NCI-H526 treated with DMSO at 0.1 percent for 48 hours (cell line): ENCODE measurements around the gene SLITRK3.

ENCODE experiments used
- DNase-seq: peaks from one replicate; lab custom pipeline; 2025; lab: John Stamatoyannopoulos, UW

Gene SLITRK3, protein sequence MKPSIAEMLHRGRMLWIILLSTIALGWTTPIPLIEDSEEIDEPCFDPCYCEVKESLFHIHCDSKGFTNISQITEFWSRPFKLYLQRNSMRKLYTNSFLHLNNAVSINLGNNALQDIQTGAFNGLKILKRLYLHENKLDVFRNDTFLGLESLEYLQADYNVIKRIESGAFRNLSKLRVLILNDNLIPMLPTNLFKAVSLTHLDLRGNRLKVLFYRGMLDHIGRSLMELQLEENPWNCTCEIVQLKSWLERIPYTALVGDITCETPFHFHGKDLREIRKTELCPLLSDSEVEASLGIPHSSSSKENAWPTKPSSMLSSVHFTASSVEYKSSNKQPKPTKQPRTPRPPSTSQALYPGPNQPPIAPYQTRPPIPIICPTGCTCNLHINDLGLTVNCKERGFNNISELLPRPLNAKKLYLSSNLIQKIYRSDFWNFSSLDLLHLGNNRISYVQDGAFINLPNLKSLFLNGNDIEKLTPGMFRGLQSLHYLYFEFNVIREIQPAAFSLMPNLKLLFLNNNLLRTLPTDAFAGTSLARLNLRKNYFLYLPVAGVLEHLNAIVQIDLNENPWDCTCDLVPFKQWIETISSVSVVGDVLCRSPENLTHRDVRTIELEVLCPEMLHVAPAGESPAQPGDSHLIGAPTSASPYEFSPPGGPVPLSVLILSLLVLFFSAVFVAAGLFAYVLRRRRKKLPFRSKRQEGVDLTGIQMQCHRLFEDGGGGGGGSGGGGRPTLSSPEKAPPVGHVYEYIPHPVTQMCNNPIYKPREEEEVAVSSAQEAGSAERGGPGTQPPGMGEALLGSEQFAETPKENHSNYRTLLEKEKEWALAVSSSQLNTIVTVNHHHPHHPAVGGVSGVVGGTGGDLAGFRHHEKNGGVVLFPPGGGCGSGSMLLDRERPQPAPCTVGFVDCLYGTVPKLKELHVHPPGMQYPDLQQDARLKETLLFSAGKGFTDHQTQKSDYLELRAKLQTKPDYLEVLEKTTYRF

GRCh38 chr3:165195640-165196576, at the start of gene SLITRK3:
Gene SLITRK3 (minus strand): TSS chr3:165196384. CDS start chr3:165190830, 5,554 bp downstream.
- no peak for DNase-seq

- no peak for DNase-seq
These were observed 47.4 kb upstream of the SLITRK3 start for GRCh38 chr3:165243597-165243996.

- no peak for DNase-seq
These were observed 37.5 kb upstream of the SLITRK3 start for GRCh38 chr3:165233501-165234195.

- DNase-seq = no peak
These were observed 29.4 kb upstream of the SLITRK3 start for GRCh38 chr3:165225604-165226003.

DNA sequence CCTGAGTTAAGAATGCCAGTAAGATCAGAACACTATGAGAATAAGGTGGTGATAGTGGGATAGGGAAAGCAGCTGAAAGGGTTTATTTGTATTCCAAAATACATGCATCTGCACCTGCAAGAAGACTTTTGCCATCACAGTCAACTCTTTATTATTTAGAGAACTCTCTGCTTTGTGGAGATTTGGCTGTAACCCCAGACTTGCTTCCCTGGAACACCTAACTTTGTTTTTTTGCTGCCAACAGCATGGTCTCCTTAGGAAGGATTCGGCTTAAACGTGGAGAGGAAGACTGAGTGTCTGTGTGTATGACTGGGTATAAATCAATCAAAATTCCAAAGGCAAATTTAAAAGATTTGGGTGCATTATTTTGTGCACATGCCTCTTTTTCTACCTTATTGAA, 21.6 kb upstream of the SLITRK3 start:
- no peak for DNase-seq

DNA sequence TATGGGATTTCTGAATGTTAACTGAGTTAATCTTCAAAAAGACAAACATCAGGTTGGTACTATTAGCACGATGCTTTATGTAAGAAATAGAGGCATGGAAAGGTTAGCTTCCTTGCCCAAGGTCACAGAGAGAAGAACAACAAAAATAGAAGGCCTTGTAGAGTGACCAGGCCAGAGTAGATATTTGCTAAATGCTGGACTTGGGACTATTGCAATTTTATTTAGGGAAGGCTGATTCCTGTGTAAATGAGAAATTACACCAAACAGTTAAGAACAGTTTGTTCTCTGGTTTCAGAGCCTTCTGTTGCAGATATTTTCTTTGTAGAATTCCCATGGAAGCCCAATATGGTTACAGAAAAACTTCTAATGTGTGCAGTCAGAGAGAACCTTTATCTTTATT, 16.4 kb upstream of the SLITRK3 start:
- no peak for DNase-seq

GRCh38 chr3:165211721-165212120, 15.5 kb upstream of the SLITRK3 start:
- DNase-seq = no peak

- DNase-seq = no peak
These were observed 14.5 kb upstream of the SLITRK3 start for GRCh38 chr3:165210727-165211126.

- no peak for DNase-seq
These were observed 13.9 kb upstream of the SLITRK3 start for GRCh38 chr3:165210132-165210531.

- DNase-seq = peak; percentile 65
These were observed 10.5 kb upstream of the SLITRK3 start for GRCh38 chr3:165206454-165207266.

DNA sequence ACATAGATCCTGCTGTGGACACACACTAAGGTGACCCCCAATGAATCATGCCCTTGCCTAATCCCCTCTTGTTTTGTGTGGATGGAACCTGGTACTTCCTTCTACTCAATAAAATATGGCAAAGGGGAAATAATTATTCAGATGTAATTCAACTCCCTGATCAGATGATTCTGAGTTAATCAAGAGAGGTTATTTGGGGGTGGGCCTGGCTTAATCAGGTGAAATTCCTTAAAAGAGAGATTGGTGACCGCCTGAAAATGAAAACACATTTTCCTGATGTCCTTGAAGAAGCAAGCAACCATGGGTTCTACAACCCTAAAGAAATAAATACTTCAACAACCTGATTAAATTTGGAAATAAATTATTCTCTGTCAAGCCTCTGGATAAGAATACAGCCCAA, 8.3 kb upstream of the SLITRK3 start:
- no peak for DNase-seq

GRCh38 chr3:165202995-165203394, 6.8 kb upstream of the SLITRK3 start:
- no peak for DNase-seq

GRCh38 chr3:165201964-165202363, 5.8 kb upstream of the SLITRK3 start:
- DNase-seq = no peak

DNA sequence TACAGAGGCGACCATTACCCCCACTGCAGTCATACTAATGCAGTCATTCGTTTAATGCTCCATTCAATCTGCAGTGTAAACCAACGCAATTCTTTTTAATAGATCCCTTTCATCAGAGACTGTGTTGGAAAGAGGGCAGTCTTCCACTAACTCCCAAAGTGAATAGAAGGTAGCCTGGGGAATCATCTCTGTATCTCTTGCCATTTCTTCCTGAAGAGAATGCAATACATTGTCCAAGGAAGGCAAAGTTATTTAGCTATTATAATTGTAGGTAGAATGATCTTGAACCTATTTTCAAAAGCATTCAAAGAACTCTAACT, 1.3 kb upstream of the SLITRK3 start:
- no peak for DNase-seq

- no peak for DNase-seq
These were observed 645 bp upstream of the SLITRK3 start for GRCh38 chr3:165196577-165197480.

- no peak for DNase-seq
These were observed 944 bp downstream of the SLITRK3 start for GRCh38 chr3:165195241-165195639.

DNA sequence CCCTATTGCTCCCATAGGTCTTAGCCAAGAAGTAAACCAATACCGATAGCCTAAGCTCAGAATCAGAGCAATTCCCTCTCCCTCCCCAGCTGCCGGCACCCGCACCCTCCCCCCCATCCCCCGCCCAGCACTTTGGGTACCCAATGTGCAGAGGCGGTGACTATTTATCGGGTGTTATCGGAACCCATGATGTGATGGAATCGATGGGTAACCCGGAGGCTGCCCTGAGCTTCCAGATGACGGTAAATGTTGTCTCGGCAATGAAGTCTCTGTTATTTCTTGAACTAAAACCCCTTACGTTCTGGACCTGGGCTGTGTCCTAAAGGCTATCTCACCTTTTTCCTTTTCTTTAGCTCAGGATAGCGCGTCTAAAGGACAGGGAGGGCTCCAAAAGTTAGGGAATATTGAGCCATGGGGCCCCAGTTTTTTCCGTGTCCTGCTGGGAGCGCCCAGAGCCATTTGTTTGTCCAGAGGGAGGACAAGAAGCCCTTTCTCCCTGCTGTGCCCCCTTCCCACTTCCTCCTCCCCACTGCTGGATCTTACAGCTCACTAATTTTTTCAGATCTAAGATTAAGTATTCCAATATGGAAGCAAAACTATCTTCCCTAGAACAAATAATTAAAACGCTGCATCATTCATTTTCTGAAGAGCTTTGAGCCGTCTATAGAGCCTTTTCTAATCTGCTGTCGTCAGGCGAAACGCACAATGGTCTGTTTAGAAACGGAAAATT, 1.5 kb downstream of the SLITRK3 start:
- no peak for DNase-seq

DNA sequence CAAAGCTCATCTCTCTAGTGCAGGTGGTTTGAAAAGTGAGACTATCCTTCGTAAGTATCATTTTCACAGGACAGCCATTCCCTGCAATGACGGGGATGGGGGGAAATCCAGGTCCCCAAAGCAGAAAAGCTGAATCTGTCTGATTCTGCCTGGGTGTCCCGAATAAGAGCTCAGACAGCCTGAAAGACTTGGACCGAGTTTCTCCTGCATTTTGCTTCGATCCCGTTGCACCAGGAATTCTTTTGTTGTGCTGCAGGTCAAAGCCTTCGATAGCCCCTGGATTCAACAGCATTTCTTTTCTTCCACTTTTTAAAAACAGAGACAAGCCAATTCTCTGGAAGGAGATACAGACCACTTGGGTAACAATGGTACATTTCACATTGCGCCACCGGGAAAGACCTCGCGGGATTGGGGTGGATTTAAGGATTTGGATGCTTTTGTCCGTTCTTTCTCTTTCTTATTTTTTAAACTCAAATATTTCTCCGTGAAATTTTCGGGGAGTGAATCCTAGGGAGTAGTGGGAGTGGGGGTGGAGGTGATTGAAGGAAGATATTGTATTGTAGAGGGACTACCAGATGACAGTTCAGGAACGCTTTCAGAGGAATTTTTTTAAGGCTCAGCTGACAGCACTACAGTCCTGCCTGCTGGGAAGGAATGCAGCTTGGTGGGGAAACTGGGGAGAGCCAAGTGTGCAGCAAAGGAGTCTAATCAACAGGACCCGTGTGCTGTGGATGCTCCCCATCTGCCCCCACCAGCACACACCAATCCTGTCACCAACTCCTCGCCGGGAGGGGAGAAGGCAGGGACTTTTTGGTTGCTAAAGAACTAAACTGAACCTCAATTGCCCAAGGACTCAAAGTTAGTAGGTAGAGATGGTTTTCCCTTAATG, 2.6 kb downstream of the SLITRK3 start:
- DNase-seq = no peak
